DND-41 (cell line): ENCODE measurements around the gene P2RY2.
A peak's percentile ranks its signal among the peaks of the same experiment; 100 is the strongest.

Source experiments
- ATAC-seq: fragments of 200-7000 bp; cut with Tn5 transposase; 3 replicates; pipeline ENCODE4 v1.9.1; 2021; ENCODE audit warnings: low read depth; ENCODE audit not compliant: insufficient read depth
- DNase-seq: peaks from one replicate; pipeline ENCODE4 v3.0.0-alpha.2; 2020
- H2AFZ ChIP-seq: 2 replicates; pipeline ENCODE4 v1.6.0; 2012; ENCODE audit warnings: low read depth, low read length
- H3K27ac ChIP-seq: 2 replicates; pipeline ENCODE4 v1.5.1; 2012; ENCODE audit warnings: low read length, inconsistent platforms
- H3K27me3 ChIP-seq: fragments of 200-600 bp; sonication (generic); 2 replicates; pipeline ENCODE4 v1.6.0; 2012; ENCODE audit warnings: low read length, mild to moderate bottlenecking, inconsistent platforms; ENCODE audit not compliant: insufficient read depth, poor library complexity
- H3K36me3 ChIP-seq: 2 replicates; pipeline ENCODE4 v1.5.1; 2012; ENCODE audit warnings: low read length, inconsistent platforms; ENCODE audit not compliant: insufficient read depth
- H3K4me1 ChIP-seq: 2 replicates; pipeline ENCODE4 v1.5.1; 2012; ENCODE audit warnings: mild to moderate bottlenecking, low read length; ENCODE audit not compliant: insufficient read depth
- H3K4me2 ChIP-seq: 2 replicates; pipeline ENCODE4 v1.6.0; 2012; ENCODE audit warnings: mild to moderate bottlenecking, moderate library complexity, low read length, inconsistent platforms; ENCODE audit not compliant: insufficient read depth
- H3K4me3 ChIP-seq, 2 experiments: fragments of 200-600 bp in 1 of 2; shearing (Covaris generic) in 1 of 2; 2 replicates each; pipeline ENCODE4 v1.5.1; 2012 to 2016; ENCODE audit warnings: inconsistent platforms in 2 of 2, low read length in 2 of 2, mild to moderate bottlenecking in 2 of 2, low read depth in 1 of 2, moderate library complexity in 1 of 2
- H3K79me2 ChIP-seq: 2 replicates; pipeline ENCODE4 v1.6.0; 2012; ENCODE audit warnings: low read length, inconsistent platforms; ENCODE audit not compliant: insufficient read depth
- H3K9ac ChIP-seq: 2 replicates; pipeline ENCODE4 v1.6.0; 2012; ENCODE audit warnings: low read depth, mild to moderate bottlenecking, inconsistent platforms, low read length, moderate library complexity
- H3K9me3 ChIP-seq: 2 replicates; pipeline ENCODE4 v1.5.1; 2012; ENCODE audit warnings: low read length, moderate library complexity, mild to moderate bottlenecking, inconsistent platforms; ENCODE audit not compliant: insufficient read depth, severe bottlenecking
- H4K20me1 ChIP-seq: 2 replicates; pipeline ENCODE4 v1.6.0; 2012; ENCODE audit warnings: low read length; ENCODE audit not compliant: insufficient read depth
- CTCF ChIP-seq: IDR thresholded peaks from 2 replicates; pipeline ENCODE4 v1.5.1; 2012; ENCODE audit warnings: borderline replicate concordance, low read length, moderate library complexity, mild to moderate bottlenecking; ENCODE audit not compliant: poor library complexity, severe bottlenecking; ENCODE audit errors: extremely low read depth
- EZH2 ChIP-seq: IDR thresholded peaks from 3 replicates; pipeline ENCODE4 v1.6.1; 2012; ENCODE audit warnings: borderline replicate concordance, low read depth, mild to moderate bottlenecking, moderate library complexity, low read length, inconsistent platforms; ENCODE audit not compliant: severe bottlenecking

The P2RY2 gene

GRCh38 chr11:73245461-73245860, 27.4 kb downstream of the P2RY2 start:
- Histone ChIP-seq H3K27ac (no peak overlapping the region), H3K36me3 (no peaks in the 10 kb centered on the region), H3K9me3 (no peaks in the 10 kb centered on the region), H3K4me1 (peaks cover 9% of the 10 kb centered on the region), H3K79me2 (no peaks in the 10 kb centered on the region), H4K20me1 (no peaks in the 10 kb centered on the region), H3K9ac (no peak overlapping the region), H3K27me3 (no peaks in the 10 kb centered on the region), H3K4me3 (no peak overlapping the region), H3K4me2 (no peak overlapping the region), H2AFZ (no peak overlapping the region)
- DNase-seq (no peak), ATAC-seq (no peak)
- TF ChIP-seq EZH2 (no peak), CTCF (no peak)

- H3K9ac ChIP-seq: no peak overlapping the region
- H3K4me2 ChIP-seq: no peak overlapping the region
- no peak for DNase-seq
- H3K27ac ChIP-seq: no peak overlapping the region
- H2AFZ ChIP-seq: no peak overlapping the region
- H4K20me1 ChIP-seq: no peaks in the 10 kb centered on the region
- no peaks in the 10 kb centered on the region for H3K9me3 ChIP-seq
- H3K4me1 ChIP-seq: peaks cover 9% of the 10 kb centered on the region
- ATAC-seq: no peak
- no peak for TF ChIP-seq EZH2
- TF ChIP-seq CTCF: no peak
- H3K4me3 ChIP-seq: no peak overlapping the region
- H3K36me3 ChIP-seq: no peaks in the 10 kb centered on the region
- H3K79me2 ChIP-seq: no peaks in the 10 kb centered on the region
- H3K27me3 ChIP-seq: no peaks in the 10 kb centered on the region
Measured at GRCh38 chr11:73246303-73246702, 28.2 kb downstream of the P2RY2 start.

- ATAC-seq (no peak), DNase-seq (no peak)
- Histone ChIP-seq H3K4me1 (no peaks in the 10 kb centered on the region), H3K4me2 (no peak overlapping the region), H3K36me3 (no peaks in the 10 kb centered on the region), H3K79me2 (no peaks in the 10 kb centered on the region), H3K27ac (no peak overlapping the region), H2AFZ (peak overlapping the region; percentile 54; the same call in 1 of the 2 replicates), H3K9ac (no peak overlapping the region), H3K27me3 (no peaks in the 10 kb centered on the region), H4K20me1 (no peaks in the 10 kb centered on the region), H3K4me3 (no peak overlapping the region), H3K9me3 (no peaks in the 10 kb centered on the region)
- TF ChIP-seq CTCF (no peak), EZH2 (no peak)
Measured at GRCh38 chr11:73248526-73249185, 30.6 kb downstream of the P2RY2 start.

- no peak for DNase-seq
- Histone ChIP-seq H3K9me3 (no peaks in the 10 kb centered on the region), H3K27me3 (no peaks in the 10 kb centered on the region), H3K27ac (no peak overlapping the region), H3K79me2 (no peaks in the 10 kb centered on the region), H3K36me3 (no peaks in the 10 kb centered on the region), H3K4me2 (no peak overlapping the region), H3K9ac (no peak overlapping the region), H3K4me3 (no peak overlapping the region), H4K20me1 (no peaks in the 10 kb centered on the region), H2AFZ (no peak overlapping the region), H3K4me1 (no peaks in the 10 kb centered on the region)
- no peak for ATAC-seq
- TF ChIP-seq CTCF (no peak), EZH2 (no peak)
Measured at GRCh38 chr11:73249304-73249703, 31.2 kb downstream of the P2RY2 start.
